Nephron progenitor cell (in vitro differentiated cells): ENCODE results near the gene MVD.

Source experiments
- DNase-seq: peaks from one replicate; pipeline ENCODE4 v3.0.0; 2021
- H3K27ac Mint-ChIP-seq: 2 replicates; pipeline ENCODE4 v1.8.0; 2021; ENCODE audit warnings: mild to moderate bottlenecking, moderate library complexity, mixed read lengths
- H3K27me3 Mint-ChIP-seq: 2 replicates; pipeline ENCODE4 v1.8.0; 2021; ENCODE audit warnings: mild to moderate bottlenecking, low read depth, mixed read lengths; ENCODE audit not compliant: poor library complexity
- H3K36me3 Mint-ChIP-seq: 2 replicates; pipeline ENCODE4 v1.8.0; 2021; ENCODE audit warnings: low read depth, mixed read lengths
- H3K4me1 Mint-ChIP-seq: 2 replicates; pipeline ENCODE4 v1.8.0; 2021; ENCODE audit warnings: mixed read lengths
- H3K4me3 Mint-ChIP-seq: 2 replicates; pipeline ENCODE4 v1.8.0; 2021; ENCODE audit warnings: mild to moderate bottlenecking, moderate library complexity, mixed read lengths
- H3K9me3 Mint-ChIP-seq: 2 replicates; pipeline ENCODE4 v1.8.0; 2021; ENCODE audit warnings: mild to moderate bottlenecking, moderate library complexity, mixed read lengths
- TF ChIP-seq, protein P1 (sequence below): fragments of 200-600 bp; sonication (generic); IDR thresholded peaks from 2 replicates; pipeline ENCODE4 v1.5.0; 2021; ENCODE audit warnings: antibody characterized with exemption

MVD gene

DNA sequence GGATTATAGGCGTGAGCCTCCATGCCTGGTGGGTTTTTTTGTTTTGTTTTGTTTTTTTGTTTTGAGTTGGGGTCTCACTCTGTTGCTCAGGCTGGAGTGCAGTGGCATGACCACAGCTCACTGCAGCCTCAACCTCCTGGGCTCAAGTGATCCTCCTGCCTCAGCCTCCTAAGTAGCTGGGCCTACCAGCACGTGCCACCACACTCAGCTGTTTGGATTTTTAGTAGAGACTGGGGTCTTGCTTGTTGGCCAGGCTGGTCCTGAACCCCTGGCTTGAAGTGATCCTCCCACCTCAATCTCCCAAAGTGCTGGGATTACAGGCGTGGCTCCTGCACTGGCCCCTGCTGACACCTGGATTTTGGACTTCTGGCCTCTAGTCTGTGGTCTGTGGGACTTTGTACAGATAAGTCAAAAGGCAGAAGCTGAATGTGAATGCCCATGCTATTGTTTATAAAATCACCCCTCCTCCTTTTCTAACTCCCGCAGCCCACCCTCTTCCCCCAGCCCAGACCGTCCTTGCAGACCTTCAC, 17.7 kb upstream of the MVD start:
- DNase-seq: no peak
- peaks cover 38% of the 10 kb centered on the region for H3K27me3 Mint-ChIP-seq
- H3K4me3 Mint-ChIP-seq: no peak overlapping the region
- H3K4me1 Mint-ChIP-seq: peaks cover 18% of the 10 kb centered on the region
- TF ChIP-seq, protein P1, sequence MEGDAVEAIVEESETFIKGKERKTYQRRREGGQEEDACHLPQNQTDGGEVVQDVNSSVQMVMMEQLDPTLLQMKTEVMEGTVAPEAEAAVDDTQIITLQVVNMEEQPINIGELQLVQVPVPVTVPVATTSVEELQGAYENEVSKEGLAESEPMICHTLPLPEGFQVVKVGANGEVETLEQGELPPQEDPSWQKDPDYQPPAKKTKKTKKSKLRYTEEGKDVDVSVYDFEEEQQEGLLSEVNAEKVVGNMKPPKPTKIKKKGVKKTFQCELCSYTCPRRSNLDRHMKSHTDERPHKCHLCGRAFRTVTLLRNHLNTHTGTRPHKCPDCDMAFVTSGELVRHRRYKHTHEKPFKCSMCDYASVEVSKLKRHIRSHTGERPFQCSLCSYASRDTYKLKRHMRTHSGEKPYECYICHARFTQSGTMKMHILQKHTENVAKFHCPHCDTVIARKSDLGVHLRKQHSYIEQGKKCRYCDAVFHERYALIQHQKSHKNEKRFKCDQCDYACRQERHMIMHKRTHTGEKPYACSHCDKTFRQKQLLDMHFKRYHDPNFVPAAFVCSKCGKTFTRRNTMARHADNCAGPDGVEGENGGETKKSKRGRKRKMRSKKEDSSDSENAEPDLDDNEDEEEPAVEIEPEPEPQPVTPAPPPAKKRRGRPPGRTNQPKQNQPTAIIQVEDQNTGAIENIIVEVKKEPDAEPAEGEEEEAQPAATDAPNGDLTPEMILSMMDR: no peak
- no peaks in the 10 kb centered on the region for H3K9me3 Mint-ChIP-seq
- no peak overlapping the region for H3K27ac Mint-ChIP-seq
- no peaks in the 10 kb centered on the region for H3K36me3 Mint-ChIP-seq

DNA sequence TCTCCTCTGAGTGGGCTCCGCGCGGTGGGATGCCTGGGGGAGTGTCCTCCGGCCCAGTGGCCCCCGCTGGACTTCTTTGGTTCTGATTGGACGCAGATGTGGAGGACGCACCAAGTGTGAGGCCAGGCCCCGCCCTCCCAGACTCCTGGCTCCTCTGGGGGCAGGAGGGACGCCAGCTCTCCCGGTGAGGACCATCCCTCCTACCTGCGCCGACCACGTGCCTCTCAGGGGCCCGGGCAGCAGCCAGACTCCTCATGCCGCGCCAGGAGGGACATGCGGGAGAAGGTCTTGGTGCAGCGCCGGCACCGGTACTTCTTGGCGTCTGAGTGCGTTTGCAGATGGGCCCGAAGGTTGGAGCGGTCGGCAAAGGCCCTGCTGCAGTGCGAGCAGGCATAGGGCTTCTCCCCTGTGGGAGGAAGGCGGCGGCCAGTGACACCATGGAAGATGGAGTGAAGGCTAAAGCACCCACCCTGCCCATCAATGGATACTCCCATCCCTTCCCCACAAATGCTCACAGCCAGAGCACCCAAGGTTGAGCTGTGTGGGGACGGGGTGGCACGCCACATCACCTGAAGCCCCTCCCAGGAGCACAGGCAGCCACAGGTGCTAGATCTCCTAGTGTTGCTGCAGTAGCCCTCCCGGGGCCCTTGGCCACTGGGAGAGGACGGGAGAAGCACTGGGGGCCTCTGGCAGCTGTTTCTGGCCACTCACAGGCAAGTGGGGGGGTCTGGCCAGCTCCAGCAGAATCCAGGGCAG, 15.5 kb upstream of the MVD start:
- H3K4me3 Mint-ChIP-seq: no peak overlapping the region
- H3K27me3 Mint-ChIP-seq: peaks cover 16% of the 10 kb centered on the region
- peaks cover 5% of the 10 kb centered on the region for H3K4me1 Mint-ChIP-seq
- H3K27ac Mint-ChIP-seq: no peak overlapping the region
- no peaks in the 10 kb centered on the region for H3K36me3 Mint-ChIP-seq
- no peak for DNase-seq
- TF ChIP-seq, protein P1: no peak
- H3K9me3 Mint-ChIP-seq: no peaks in the 10 kb centered on the region

DNA sequence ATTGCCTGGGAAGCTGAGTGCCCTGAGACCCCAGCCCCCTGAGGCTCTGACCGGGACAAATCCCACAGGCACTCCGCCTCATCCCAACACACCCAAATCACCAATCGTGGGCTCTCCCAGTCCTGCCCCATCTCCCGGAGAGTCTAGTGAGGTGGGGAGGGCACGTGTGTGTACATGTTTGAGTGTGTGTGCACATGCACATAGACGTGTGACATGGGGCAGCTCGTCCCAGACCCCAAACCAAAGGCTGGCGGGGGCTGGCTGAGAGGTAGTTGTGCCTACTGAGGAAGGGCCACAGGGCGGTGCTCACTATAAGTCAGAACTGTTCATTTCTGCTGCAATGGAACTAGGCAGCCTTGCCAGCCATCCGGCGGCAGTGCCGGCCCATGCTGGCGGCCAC, 14.8 kb upstream of the MVD start:
- TF ChIP-seq, protein P1: no peak
- H3K27ac Mint-ChIP-seq: no peak overlapping the region
- H3K27me3 Mint-ChIP-seq: peaks cover 12% of the 10 kb centered on the region
- H3K4me3 Mint-ChIP-seq: no peak overlapping the region
- peaks cover 5% of the 10 kb centered on the region for H3K4me1 Mint-ChIP-seq
- no peaks in the 10 kb centered on the region for H3K36me3 Mint-ChIP-seq
- DNase-seq: no peak
- no peaks in the 10 kb centered on the region for H3K9me3 Mint-ChIP-seq

DNA sequence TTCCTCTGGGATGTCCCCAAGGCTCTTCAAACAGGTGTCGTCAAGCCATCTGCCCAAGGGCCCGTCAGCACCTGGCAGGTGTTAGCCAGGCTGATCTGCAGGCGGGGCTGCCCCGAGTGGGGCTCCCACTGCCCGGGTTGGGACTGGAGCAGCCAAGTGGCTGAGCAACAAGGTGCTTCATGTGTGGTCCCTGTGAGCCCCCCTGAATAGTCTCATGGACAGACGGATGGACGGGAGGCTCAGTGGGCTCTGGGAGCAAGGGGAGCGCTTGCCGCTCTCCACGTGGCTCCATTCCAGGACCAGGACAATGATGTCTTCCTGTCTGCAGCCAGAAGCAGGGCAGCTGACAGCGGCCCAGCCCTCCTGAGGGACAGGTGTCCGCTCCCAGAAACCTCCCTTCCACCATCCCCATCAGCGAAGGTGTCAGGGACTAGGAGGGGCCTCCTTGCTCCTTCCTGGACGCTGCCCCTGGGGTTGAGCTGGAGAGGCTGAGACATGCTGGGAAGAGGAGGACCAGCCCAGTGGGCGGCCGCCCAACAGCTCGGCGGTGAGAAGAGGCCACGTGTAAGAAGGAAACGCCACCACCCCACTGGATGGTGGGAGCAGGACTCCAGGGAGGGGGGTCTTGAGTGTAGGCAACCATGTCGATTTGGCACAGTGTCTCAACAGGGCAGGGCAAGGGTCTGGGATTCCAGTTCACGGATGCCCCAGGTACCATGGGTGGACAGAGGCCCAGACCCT, 13.8 kb upstream of the MVD start:
- TF ChIP-seq, protein P1: no peak
- H3K27me3 Mint-ChIP-seq: peaks cover 1% of the 10 kb centered on the region
- H3K27ac Mint-ChIP-seq: no peak overlapping the region
- no peaks in the 10 kb centered on the region for H3K4me1 Mint-ChIP-seq
- no peak for DNase-seq
- no peak overlapping the region for H3K4me3 Mint-ChIP-seq
- no peaks in the 10 kb centered on the region for H3K9me3 Mint-ChIP-seq
- no peaks in the 10 kb centered on the region for H3K36me3 Mint-ChIP-seq

DNA sequence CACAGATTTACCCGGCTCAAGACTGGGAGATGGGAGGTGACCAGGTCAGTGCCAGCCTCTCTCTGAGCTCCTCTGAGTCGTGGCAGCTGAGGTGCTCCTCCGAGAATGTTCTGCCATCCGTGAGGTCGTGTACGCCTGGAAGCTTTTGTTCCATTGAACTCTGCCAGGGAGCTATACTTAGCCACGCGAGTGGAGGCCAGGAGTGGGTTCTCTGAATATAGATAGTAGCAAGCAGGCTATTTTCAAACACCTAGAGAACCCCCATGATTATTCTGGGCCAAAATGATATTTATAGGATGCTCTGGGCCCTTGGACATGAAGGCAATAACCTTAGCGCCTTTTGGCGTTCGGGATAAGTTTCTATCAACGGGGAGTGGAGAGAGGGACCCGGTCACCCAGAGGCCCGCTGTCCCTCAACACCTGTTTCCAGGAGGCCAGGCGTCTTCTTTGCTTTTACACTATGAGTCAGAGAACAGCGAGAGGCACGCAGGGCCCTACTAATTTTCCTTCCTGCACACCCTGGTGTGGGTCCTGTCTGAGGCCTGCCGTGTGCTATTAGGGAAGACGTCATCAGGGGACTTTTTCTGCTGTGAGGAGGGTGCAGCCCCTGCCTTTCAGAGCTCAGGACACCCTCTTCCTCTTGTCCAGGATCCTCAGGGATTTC, 11.0 kb upstream of the MVD start:
- peaks cover 2% of the 10 kb centered on the region for H3K36me3 Mint-ChIP-seq
- H3K27ac Mint-ChIP-seq: no peak overlapping the region
- no peaks in the 10 kb centered on the region for H3K27me3 Mint-ChIP-seq
- no peaks in the 10 kb centered on the region for H3K4me1 Mint-ChIP-seq
- no peaks in the 10 kb centered on the region for H3K9me3 Mint-ChIP-seq
- no peak for DNase-seq
- TF ChIP-seq, protein P1: no peak
- H3K4me3 Mint-ChIP-seq: no peak overlapping the region
